GM19438 (cell line): ENCODE measurements around the gene RHEB.

Experiments
- ATAC-seq: cut with Tn5 transposase; IDR thresholded peaks from one replicate; pipeline ENCODE4 v1.9.1; 2021; ENCODE audit warnings: low read depth; ENCODE audit not compliant: unreplicated experiment

Gene RHEB

GRCh38 chr7:151452680-151453325 lies 66.9 kb downstream of the RHEB start:
- no peak for ATAC-seq

- ATAC-seq = no peak
Observed at GRCh38 chr7:151451626-151452571, 67.8 kb downstream of the RHEB start.

- ATAC-seq = no peak
Observed at GRCh38 chr7:151451156-151451555, 68.5 kb downstream of the RHEB start.

GRCh38 chr7:151449990-151450389 lies 69.7 kb downstream of the RHEB start:
- no peak for ATAC-seq

- peak; percentile 77 for ATAC-seq
Observed at GRCh38 chr7:151448261-151449252, 71.1 kb downstream of the RHEB start.

- ATAC-seq = no peak
Observed at GRCh38 chr7:151447901-151448260, 71.8 kb downstream of the RHEB start.

- no peak for ATAC-seq
Observed at GRCh38 chr7:151447312-151447711, 72.4 kb downstream of the RHEB start.

GRCh38 chr7:151446412-151446811 lies 73.3 kb downstream of the RHEB start:
- no peak for ATAC-seq

- ATAC-seq = no peak
Observed at GRCh38 chr7:151444632-151445031, 75.1 kb downstream of the RHEB start.

GRCh38 chr7:151442776-151443496 lies 76.8 kb downstream of the RHEB start:
- no peak for ATAC-seq

- no peak for ATAC-seq
Observed at GRCh38 chr7:151440799-151441445, 78.8 kb downstream of the RHEB start.

GRCh38 chr7:151439855-151440798 lies 79.6 kb downstream of the RHEB start, which contains the start of gene CRYGN:
CRYGN (minus strand) TSS chr7:151440141; CDS start chr7:151439917, 224 bp downstream.
- no peak for ATAC-seq

- ATAC-seq = no peak
Observed at GRCh38 chr7:151438864-151439601, 80.7 kb downstream of the RHEB start.

- ATAC-seq = no peak
Observed at GRCh38 chr7:151437866-151438516, 81.7 kb downstream of the RHEB start.

- no peak for ATAC-seq
Observed at GRCh38 chr7:151437159-151437553, 82.5 kb downstream of the RHEB start.

- ATAC-seq = no peak
Observed at GRCh38 chr7:151436446-151437158, 83.1 kb downstream of the RHEB start.

- ATAC-seq = no peak
Observed at GRCh38 chr7:151435971-151436370, 83.7 kb downstream of the RHEB start.
